Measurements from ENCODE around the gene TBC1D14.

GRCh38 chr4:6939761-6940743 is 30.4 kb downstream of the TBC1D14 start:
- TF ChIP-seq, protein P1, sequence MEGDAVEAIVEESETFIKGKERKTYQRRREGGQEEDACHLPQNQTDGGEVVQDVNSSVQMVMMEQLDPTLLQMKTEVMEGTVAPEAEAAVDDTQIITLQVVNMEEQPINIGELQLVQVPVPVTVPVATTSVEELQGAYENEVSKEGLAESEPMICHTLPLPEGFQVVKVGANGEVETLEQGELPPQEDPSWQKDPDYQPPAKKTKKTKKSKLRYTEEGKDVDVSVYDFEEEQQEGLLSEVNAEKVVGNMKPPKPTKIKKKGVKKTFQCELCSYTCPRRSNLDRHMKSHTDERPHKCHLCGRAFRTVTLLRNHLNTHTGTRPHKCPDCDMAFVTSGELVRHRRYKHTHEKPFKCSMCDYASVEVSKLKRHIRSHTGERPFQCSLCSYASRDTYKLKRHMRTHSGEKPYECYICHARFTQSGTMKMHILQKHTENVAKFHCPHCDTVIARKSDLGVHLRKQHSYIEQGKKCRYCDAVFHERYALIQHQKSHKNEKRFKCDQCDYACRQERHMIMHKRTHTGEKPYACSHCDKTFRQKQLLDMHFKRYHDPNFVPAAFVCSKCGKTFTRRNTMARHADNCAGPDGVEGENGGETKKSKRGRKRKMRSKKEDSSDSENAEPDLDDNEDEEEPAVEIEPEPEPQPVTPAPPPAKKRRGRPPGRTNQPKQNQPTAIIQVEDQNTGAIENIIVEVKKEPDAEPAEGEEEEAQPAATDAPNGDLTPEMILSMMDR (conservative IDR thresholded peaks at IDR 0.05; ENCODE audit: low read length): no peak
- TF ChIP-seq EZH2phosphoT487 (IDR thresholded peaks at IDR 0.05; ENCODE audit: borderline replicate concordance): no peak

Measured in Loucy (cell line).